GM12878 (cell line): Measurements from ENCODE around the gene DACH1. TPM values are rescaled to one million over a fixed set of nuclear protein-coding genes. Genes with fewer than 3 reads are reported as not detected.

Experiments used
- ATAC-seq: fragments of 200-7000 bp; cut with Tn5 transposase; 3 replicates; pipeline ENCODE4 v1.9.1; 2020; ENCODE audit warnings: mild to moderate bottlenecking, moderate library complexity
- BruUV-seq: library from RNA; stranded (reverse); fragments of 400-500 nt; replicated peaks from 2 replicates; lab custom pipeline; 2021; lab: Mats Ljungman, UMichigan
- CTCF ChIA-PET: fragments of 300-600 bp; sonication (Branson Sonifier 250); formaldehyde crosslinking; extraction: SDS; loops from one replicate; lab custom pipeline; 2021; ENCODE audit warnings: inconsistent platforms; lab: Yijun Ruan, JAX
- POLR2A ChIA-PET: fragments of 350-600 bp; formaldehyde crosslinking; extraction: SDS; loops from one replicate; lab custom pipeline; 2021; ENCODE audit warnings: inconsistent platforms; lab: Charles Lee
- RAD21 ChIA-PET: fragments of 300-600 bp; sonication (Branson Sonifier 250); formaldehyde crosslinking; loops from one replicate; lab custom pipeline; 2023; ENCODE audit warnings: antibody characterized with exemption; ENCODE audit not compliant: unreplicated experiment; lab: Charles Lee
- SMC1A ChIA-PET: fragments of 300-600 bp; sonication (Branson Sonifier 250); formaldehyde crosslinking; loops from one replicate; lab custom pipeline; 2023; ENCODE audit not compliant: unreplicated experiment, uncharacterized antibody; lab: Charles Lee
- DNase-seq: peaks from one replicate; pipeline ENCODE4 v3.0.0-alpha.2; 2011; ENCODE audit warnings: low read depth, low spot score
- FAIRE-seq: peaks from 3 replicates; lab custom pipeline; 2011; peaks lifted over from hg19 to GRCh38; lab: Jason Lieb, UNC
- H2AFZ ChIP-seq: 2 replicates; pipeline ENCODE4 v1.6.0; 2011; ENCODE audit warnings: low read depth, low read length, control low read depth; ENCODE audit not compliant: control insufficient read depth
- H3K27ac ChIP-seq: 2 replicates; pipeline ENCODE4 v1.5.1; 2011; ENCODE audit warnings: control low read depth; ENCODE audit not compliant: control insufficient read depth, insufficient read depth
- H3K27me3 ChIP-seq, 2 experiments: replicated peaks in 1 of 2; 2 replicates each; pipeline versions ENCODE4 v1.6.0 to v1.6.1; 2011; ENCODE audit warnings: low read length in 1 of 2; ENCODE audit not compliant: control insufficient read depth in 2 of 2, insufficient read depth in 2 of 2
- H3K36me3 ChIP-seq, 2 experiments: 2 replicates each; pipeline ENCODE4 v1.5.1; 2011; ENCODE audit warnings: low read length in 1 of 2; ENCODE audit not compliant: control insufficient read depth in 2 of 2, insufficient read depth in 2 of 2
- H3K4me1 ChIP-seq: 2 replicates; pipeline ENCODE4 v1.6.1; 2011; ENCODE audit warnings: mild to moderate bottlenecking, low read length, moderate library complexity, mixed read lengths; ENCODE audit not compliant: control insufficient read depth, insufficient read depth
- H3K4me2 ChIP-seq: 2 replicates; pipeline ENCODE4 v1.6.0; 2011; ENCODE audit warnings: control low read depth; ENCODE audit not compliant: control insufficient read depth, insufficient read depth
- H3K4me3 ChIP-seq: fragments of 200-600 bp; sonication (generic); 2 replicates; pipeline ENCODE4 v1.5.1; 2016
- H3K79me2 ChIP-seq: 2 replicates; pipeline ENCODE4 v1.6.0; 2011; ENCODE audit warnings: low read length; ENCODE audit not compliant: control insufficient read depth, insufficient read depth
- H3K9ac ChIP-seq: 2 replicates; pipeline ENCODE4 v1.8.0; 2011; ENCODE audit warnings: low read length, control low read depth, mixed read lengths; ENCODE audit not compliant: control insufficient read depth, insufficient read depth
- H3K9me3 ChIP-seq: replicated peaks from 3 replicates; pipeline ENCODE4 v1.5.1; 2011; ENCODE audit warnings: mild to moderate bottlenecking, low read length; ENCODE audit not compliant: control insufficient read depth, insufficient read depth
- H4K20me1 ChIP-seq: 2 replicates; pipeline ENCODE4 v1.6.0; 2011; ENCODE audit not compliant: control insufficient read depth, insufficient read depth
- HDAC2 ChIP-seq: fragments of 200-600 bp; sonication (generic); IDR thresholded peaks from 2 replicates; pipeline ENCODE4 v1.6.1; 2017
- IRF4 ChIP-seq: IDR thresholded peaks from 2 replicates; pipeline ENCODE4 v1.6.1; 2011; ENCODE audit warnings: low read depth, low read length
- KAT2A ChIP-seq: conservative IDR thresholded peaks from 2 replicates; pipeline ENCODE4 v1.6.1; 2011; ENCODE audit warnings: low read depth, low read length; ENCODE audit not compliant: control insufficient read depth
- NFXL1 ChIP-seq: fragments of 450-650 bp; IDR thresholded peaks from 2 replicates; pipeline ENCODE4 v1.6.1; 2017; ENCODE audit warnings: antibody characterized with exemption, mild to moderate bottlenecking, borderline replicate concordance
- RAD21 ChIP-seq: IDR thresholded peaks from 2 replicates; pipeline ENCODE4 v1.6.1; 2011; ENCODE audit warnings: mild to moderate bottlenecking, low read depth, low read length, moderate library complexity; ENCODE audit not compliant: insufficient read depth
- ZNF217 ChIP-seq: fragments of 450-650 bp; IDR thresholded peaks from 2 replicates; pipeline ENCODE4 v1.6.1; 2017; ENCODE audit warnings: antibody characterized with exemption, mild to moderate bottlenecking
- WGBS: methylation state at CpG from one replicate; pipeline ENCODE4 v1.1.6; 2016; ENCODE audit warnings: low lambda C conversion rate; ENCODE audit not compliant: insufficient replicate concordance, insufficient coverage; ENCODE audit errors: missing lambda C conversion rate; 5-methylcytosine and 5-hydroxymethylcytosine counted together
- in situ Hi-C: fragments of 300-500 bp; cut with MboI; formaldehyde crosslinking; loops from 9 replicates; pipeline ENCODE4 v1.14.3; 2018; ENCODE audit warnings: mixed read lengths
- intact Hi-C: fragments of 100-400 bp; cut with micrococcal nuclease; formaldehyde crosslinking; loops from one replicate; pipeline ENCODE4 v1.14.2; 2022; ENCODE audit not compliant: unreplicated experiment
- polyA plus RNA-seq, 11 experiments: library from polyadenylated mRNA; depleted of rRNA in 4 of 11; unstranded in 6 of 11; stranded (reverse) in 5 of 11; fragments of >200 nt; fragmentation: Nextera tagmentation in 4 of 11; fragmentation: Illumina TruSeq in 1 of 11; extraction: Ambion mirVana in 4 of 11; extraction: Trizol in 1 of 11; gene quantifications; 1 replicate in 1 of 11; 2 replicates in 10 of 11; pipeline versions ENCODE4 v1.2.1 to v1.2.3, GENCODE V29; 2011 to 2016; ENCODE audit warnings: inconsistent platforms in 2 of 11, missing spikeins in 2 of 11, low read depth in 1 of 11
- total RNA-seq, 4 experiments: library from RNA; depleted of rRNA in 3 of 4; stranded (reverse); fragments of >200 nt in 3 of 4; fragmentation: Illumina TruSeq in 1 of 4; extraction: Trizol in 1 of 4; gene quantifications; 2 replicates each; pipeline versions ENCODE4 v1.2.1 to v1.2.3, GENCODE V29; 2013 to 2021
- TF ChIP-seq, protein P1 (sequence below): fragments of 450-650 bp; IDR thresholded peaks from 2 replicates; pipeline ENCODE4 v1.6.1; 2017; ENCODE audit warnings: antibody characterized with exemption, mild to moderate bottlenecking, moderate library complexity
- TF ChIP-seq, protein P2 (sequence below): fragments of 450-650 bp; IDR thresholded peaks from 2 replicates; pipeline ENCODE4 v1.6.1; 2017; ENCODE audit warnings: borderline replicate concordance
- TF ChIP-seq, protein P3 (sequence below): IDR thresholded peaks from 2 replicates; pipeline ENCODE4 v1.6.1; 2012; ENCODE audit warnings: mild to moderate bottlenecking, low read depth, low read length

DACH1 gene
- total and polyA plus RNA-seq, 10 of the 15 experiments (the other 5 are each of a cell fraction or from before 2014, with no cell fraction given), result 0.05 TPM; not detected in 9

DNA sequence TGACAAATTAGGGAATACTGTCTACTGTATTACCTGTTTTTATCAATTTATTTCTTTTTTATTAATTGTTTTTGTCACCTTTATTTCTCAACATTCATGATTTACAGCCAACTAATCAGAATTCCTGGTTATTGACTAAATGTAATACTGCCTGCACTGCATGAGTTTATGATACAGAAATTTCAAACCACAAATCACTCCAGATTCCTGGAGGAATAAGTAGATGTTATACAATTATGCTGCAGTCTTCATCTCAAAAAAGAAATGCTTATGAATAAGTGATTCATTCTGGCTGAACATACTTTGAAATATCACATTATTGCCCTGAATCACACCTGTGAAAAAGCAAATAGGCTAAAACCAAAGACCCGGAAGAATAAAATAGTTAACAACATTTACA, 249.7 kb downstream of the DACH1 start:
- Histone ChIP-seq H3K36me3 (no peaks in the 10 kb centered on the region), H3K9me3 (no peaks in the 10 kb centered on the region), H4K20me1 (no peaks in the 10 kb centered on the region), H3K27ac (no peak overlapping the region), H3K4me2 (no peak overlapping the region), H3K27me3 (no peaks in the 10 kb centered on the region), H3K79me2 (no peaks in the 10 kb centered on the region), H3K9ac (no peak overlapping the region), H3K4me1 (no peaks in the 10 kb centered on the region), H2AFZ (no peak overlapping the region), H3K4me3 (no peak overlapping the region)
- no peak for ATAC-seq
- in situ Hi-C loops (no loop called here), intact Hi-C loops (no loop called here)
- ChIA-PET CTCF (no interaction called here), RAD21 (no interaction called here), SMC1A (no interaction called here), POLR2A (no interaction called here)
- WGBS, result 83% methylated on average over 1 of the region's 1 CpG
- DNase-seq, result no peak
- no TSS peak for BruUV-seq
- FAIRE-seq, result no peak
- TF ChIP-seq, protein P1, sequence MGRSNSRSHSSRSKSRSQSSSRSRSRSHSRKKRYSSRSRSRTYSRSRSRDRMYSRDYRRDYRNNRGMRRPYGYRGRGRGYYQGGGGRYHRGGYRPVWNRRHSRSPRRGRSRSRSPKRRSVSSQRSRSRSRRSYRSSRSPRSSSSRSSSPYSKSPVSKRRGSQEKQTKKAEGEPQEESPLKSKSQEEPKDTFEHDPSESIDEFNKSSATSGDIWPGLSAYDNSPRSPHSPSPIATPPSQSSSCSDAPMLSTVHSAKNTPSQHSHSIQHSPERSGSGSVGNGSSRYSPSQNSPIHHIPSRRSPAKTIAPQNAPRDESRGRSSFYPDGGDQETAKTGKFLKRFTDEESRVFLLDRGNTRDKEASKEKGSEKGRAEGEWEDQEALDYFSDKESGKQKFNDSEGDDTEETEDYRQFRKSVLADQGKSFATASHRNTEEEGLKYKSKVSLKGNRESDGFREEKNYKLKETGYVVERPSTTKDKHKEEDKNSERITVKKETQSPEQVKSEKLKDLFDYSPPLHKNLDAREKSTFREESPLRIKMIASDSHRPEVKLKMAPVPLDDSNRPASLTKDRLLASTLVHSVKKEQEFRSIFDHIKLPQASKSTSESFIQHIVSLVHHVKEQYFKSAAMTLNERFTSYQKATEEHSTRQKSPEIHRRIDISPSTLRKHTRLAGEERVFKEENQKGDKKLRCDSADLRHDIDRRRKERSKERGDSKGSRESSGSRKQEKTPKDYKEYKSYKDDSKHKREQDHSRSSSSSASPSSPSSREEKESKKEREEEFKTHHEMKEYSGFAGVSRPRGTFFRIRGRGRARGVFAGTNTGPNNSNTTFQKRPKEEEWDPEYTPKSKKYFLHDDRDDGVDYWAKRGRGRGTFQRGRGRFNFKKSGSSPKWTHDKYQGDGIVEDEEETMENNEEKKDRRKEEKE, result no peak

DNA sequence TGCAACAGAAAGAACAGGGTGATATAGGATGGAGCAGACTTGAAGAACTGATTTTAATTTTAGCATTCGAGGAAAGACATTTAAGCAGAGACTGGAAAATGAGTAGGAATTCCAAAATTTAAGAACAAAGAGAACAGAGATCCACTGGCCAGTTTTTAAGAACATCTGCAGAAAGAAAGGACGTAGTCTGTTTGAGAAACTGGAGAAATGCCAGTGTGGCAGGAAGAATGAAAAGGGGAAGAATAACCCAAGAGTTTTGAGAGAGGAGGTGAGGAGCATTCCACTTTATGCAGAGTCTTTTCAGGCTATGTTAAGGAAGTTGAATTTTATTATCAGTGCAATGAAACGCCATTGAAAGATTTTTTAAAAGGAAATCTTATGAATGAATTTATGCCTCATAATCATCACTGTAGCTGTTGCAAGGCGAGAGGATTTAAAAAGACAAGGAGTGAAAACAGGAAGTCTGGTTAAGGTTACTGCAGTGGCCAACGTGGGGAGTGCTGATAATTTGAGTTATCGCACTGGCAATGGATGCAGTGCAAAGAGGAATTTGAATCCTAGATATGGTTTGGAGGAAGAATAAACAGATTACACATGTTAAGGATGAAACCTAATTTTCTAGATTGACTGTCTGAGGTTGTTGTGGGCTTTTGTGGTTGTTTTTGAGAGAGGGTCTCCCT, 253.8 kb downstream of the DACH1 start:
- no TSS peak for BruUV-seq
- ChIA-PET CTCF (no interaction called here), RAD21 (no interaction called here), POLR2A (no interaction called here), SMC1A (no interaction called here)
- 3% methylated on average over 6 of the region's 6 CpGs for WGBS
- Histone ChIP-seq H3K4me2 (no peak overlapping the region), H4K20me1 (no peaks in the 10 kb centered on the region), H3K79me2 (no peaks in the 10 kb centered on the region), H3K4me3 (no peak overlapping the region), H3K36me3 (no peaks in the 10 kb centered on the region), H3K27ac (no peak overlapping the region), H3K4me1 (no peaks in the 10 kb centered on the region), H3K9ac (no peak overlapping the region), H2AFZ (no peak overlapping the region), H3K27me3 (no peaks in the 10 kb centered on the region), H3K9me3 (no peaks in the 10 kb centered on the region)
- ATAC-seq, result no peak
- no peak for DNase-seq
- intact Hi-C loops, result no loop called here
- in situ Hi-C loops, result no loop called here
- no peak for FAIRE-seq
- TF ChIP-seq HDAC2, result no peak
- no peak for TF ChIP-seq ZNF217
- TF ChIP-seq, protein P2, sequence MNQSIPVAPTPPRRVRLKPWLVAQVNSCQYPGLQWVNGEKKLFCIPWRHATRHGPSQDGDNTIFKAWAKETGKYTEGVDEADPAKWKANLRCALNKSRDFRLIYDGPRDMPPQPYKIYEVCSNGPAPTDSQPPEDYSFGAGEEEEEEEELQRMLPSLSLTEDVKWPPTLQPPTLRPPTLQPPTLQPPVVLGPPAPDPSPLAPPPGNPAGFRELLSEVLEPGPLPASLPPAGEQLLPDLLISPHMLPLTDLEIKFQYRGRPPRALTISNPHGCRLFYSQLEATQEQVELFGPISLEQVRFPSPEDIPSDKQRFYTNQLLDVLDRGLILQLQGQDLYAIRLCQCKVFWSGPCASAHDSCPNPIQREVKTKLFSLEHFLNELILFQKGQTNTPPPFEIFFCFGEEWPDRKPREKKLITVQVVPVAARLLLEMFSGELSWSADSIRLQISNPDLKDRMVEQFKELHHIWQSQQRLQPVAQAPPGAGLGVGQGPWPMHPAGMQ, result no peak
- TF ChIP-seq, protein P3, sequence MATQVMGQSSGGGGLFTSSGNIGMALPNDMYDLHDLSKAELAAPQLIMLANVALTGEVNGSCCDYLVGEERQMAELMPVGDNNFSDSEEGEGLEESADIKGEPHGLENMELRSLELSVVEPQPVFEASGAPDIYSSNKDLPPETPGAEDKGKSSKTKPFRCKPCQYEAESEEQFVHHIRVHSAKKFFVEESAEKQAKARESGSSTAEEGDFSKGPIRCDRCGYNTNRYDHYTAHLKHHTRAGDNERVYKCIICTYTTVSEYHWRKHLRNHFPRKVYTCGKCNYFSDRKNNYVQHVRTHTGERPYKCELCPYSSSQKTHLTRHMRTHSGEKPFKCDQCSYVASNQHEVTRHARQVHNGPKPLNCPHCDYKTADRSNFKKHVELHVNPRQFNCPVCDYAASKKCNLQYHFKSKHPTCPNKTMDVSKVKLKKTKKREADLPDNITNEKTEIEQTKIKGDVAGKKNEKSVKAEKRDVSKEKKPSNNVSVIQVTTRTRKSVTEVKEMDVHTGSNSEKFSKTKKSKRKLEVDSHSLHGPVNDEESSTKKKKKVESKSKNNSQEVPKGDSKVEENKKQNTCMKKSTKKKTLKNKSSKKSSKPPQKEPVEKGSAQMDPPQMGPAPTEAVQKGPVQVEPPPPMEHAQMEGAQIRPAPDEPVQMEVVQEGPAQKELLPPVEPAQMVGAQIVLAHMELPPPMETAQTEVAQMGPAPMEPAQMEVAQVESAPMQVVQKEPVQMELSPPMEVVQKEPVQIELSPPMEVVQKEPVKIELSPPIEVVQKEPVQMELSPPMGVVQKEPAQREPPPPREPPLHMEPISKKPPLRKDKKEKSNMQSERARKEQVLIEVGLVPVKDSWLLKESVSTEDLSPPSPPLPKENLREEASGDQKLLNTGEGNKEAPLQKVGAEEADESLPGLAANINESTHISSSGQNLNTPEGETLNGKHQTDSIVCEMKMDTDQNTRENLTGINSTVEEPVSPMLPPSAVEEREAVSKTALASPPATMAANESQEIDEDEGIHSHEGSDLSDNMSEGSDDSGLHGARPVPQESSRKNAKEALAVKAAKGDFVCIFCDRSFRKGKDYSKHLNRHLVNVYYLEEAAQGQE, result no peak
- TF ChIP-seq KAT2A, result no peak
- TF ChIP-seq IRF4, result no peak
- no peak for TF ChIP-seq RAD21
- TF ChIP-seq NFXL1, result no peak
